IMR-90 (cell line): Measurements from ENCODE around the gene TANGO6. TPM values are rescaled to one million over a fixed set of nuclear protein-coding genes. Genes with fewer than 3 reads are reported as not detected.

Source experiments
- ATAC-seq: fragments of 200-7000 bp; cut with Tn5 transposase; 2 replicates; pipeline ENCODE4 v1.9.1; 2020; ENCODE audit warnings: low read depth, mild to moderate bottlenecking, moderate library complexity
- BruUV-seq: library from RNA; stranded (reverse); fragments of 400-500 nt; replicated peaks from 2 replicates; lab custom pipeline; 2021; lab: Mats Ljungman, UMichigan
- CTCF ChIA-PET: fragments of 300-600 bp; formaldehyde crosslinking; extraction: SDS; loops from one replicate; lab custom pipeline; 2021; ENCODE audit warnings: antibody characterized with exemption; lab: Yijun Ruan, JAX
- POLR2A ChIA-PET: fragments of 300-600 bp; sonication (Branson Sonifier 250); formaldehyde crosslinking; loops from one replicate; lab custom pipeline; 2022; ENCODE audit warnings: antibody characterized with exemption; ENCODE audit not compliant: unreplicated experiment; lab: Charles Lee
- DNase-seq: peaks from one replicate; pipeline ENCODE4 v3.0.0; 2013
- H2AFZ ChIP-seq: replicated peaks from 2 replicates; pipeline ENCODE3; 2013; ENCODE audit warnings: low read length, mild to moderate bottlenecking; ENCODE audit not compliant: poor library complexity
- H2AK5ac ChIP-seq: 2 replicates; pipeline ENCODE4 v1.6.1; 2013; ENCODE audit warnings: low read depth, low read length, inconsistent platforms
- H2AK9ac ChIP-seq: replicated peaks from 2 replicates; pipeline ENCODE3; 2013; ENCODE audit warnings: mild to moderate bottlenecking, low read depth, low read length, moderate library complexity; ENCODE audit not compliant: poor library complexity
- H2BK120ac ChIP-seq: 2 replicates; pipeline ENCODE4 v1.6.1; 2013; ENCODE audit warnings: low read depth, low read length, inconsistent platforms
- H2BK15ac ChIP-seq: 3 replicates; pipeline ENCODE4 v1.6.1; 2013; ENCODE audit warnings: low read depth, low read length, inconsistent platforms
- H2BK20ac ChIP-seq: 2 replicates; pipeline ENCODE4 v1.6.1; 2013; ENCODE audit warnings: low read depth, mild to moderate bottlenecking, inconsistent platforms, low read length, moderate library complexity
- H2BK5ac ChIP-seq: 2 replicates; pipeline ENCODE4 v1.6.1; 2013; ENCODE audit warnings: mild to moderate bottlenecking, low read depth, low read length, inconsistent platforms; ENCODE audit not compliant: poor library complexity, severe bottlenecking
- H3K14ac ChIP-seq: replicated peaks from 2 replicates; pipeline ENCODE4 v1.6.1; 2013; ENCODE audit warnings: low read depth, low read length, inconsistent platforms
- H3K18ac ChIP-seq: 2 replicates; pipeline ENCODE4 v1.6.1; 2013; ENCODE audit warnings: low read depth, low read length, control low read depth
- H3K23ac ChIP-seq: 2 replicates; pipeline ENCODE4 v1.6.1; 2013; ENCODE audit warnings: low read depth, low read length, inconsistent platforms
- H3K27ac ChIP-seq: 2 replicates; pipeline ENCODE4 v1.5.1; 2013; ENCODE audit warnings: mild to moderate bottlenecking, control low read depth, low read length; ENCODE audit not compliant: insufficient read depth
- H3K27me3 ChIP-seq: 2 replicates; pipeline ENCODE4 v1.6.1; 2013; ENCODE audit warnings: low read length; ENCODE audit not compliant: control insufficient read depth, insufficient read depth
- H3K36me3 ChIP-seq: 2 replicates; pipeline ENCODE4 v1.6.1; 2013; ENCODE audit warnings: low read length, mixed read lengths; ENCODE audit not compliant: control insufficient read depth, insufficient read depth
- H3K4ac ChIP-seq: 2 replicates; pipeline ENCODE4 v1.6.1; 2013; ENCODE audit warnings: low read depth, low read length, inconsistent platforms
- H3K4me1 ChIP-seq: 2 replicates; pipeline ENCODE4 v1.6.1; 2013; ENCODE audit warnings: low read length, mixed read lengths; ENCODE audit not compliant: control insufficient read depth, insufficient read depth
- H3K4me2 ChIP-seq: 2 replicates; pipeline ENCODE4 v1.6.1; 2013; ENCODE audit warnings: low read depth, mild to moderate bottlenecking, control low read depth, low read length, moderate library complexity
- H3K4me3 ChIP-seq: 2 replicates; pipeline ENCODE4 v1.5.1; 2013; ENCODE audit warnings: low read depth, mild to moderate bottlenecking, control low read depth, low read length, moderate library complexity; ENCODE audit not compliant: insufficient read depth
- H3K56ac ChIP-seq: 2 replicates; pipeline ENCODE4 v1.6.1; 2013; ENCODE audit warnings: low read length, inconsistent platforms; ENCODE audit not compliant: insufficient read depth; ENCODE audit errors: extremely low read depth
- H3K79me1 ChIP-seq, 2 experiments: 2 replicates each; pipeline ENCODE4 v1.6.1; 2013; ENCODE audit warnings: low read length in 2 of 2, inconsistent platforms in 1 of 2, low read depth in 1 of 2
- H3K9ac ChIP-seq: 2 replicates; pipeline ENCODE4 v1.6.1; 2013; ENCODE audit warnings: low read depth, low read length, control low read depth
- H3K9me1 ChIP-seq: 2 replicates; pipeline ENCODE4 v1.6.1; 2013; ENCODE audit warnings: low read length, inconsistent platforms; ENCODE audit not compliant: insufficient read depth
- H3K9me3 ChIP-seq: 2 replicates; pipeline ENCODE4 v1.6.1; 2013; ENCODE audit warnings: low read length; ENCODE audit not compliant: control insufficient read depth, insufficient read depth
- H4K20me1 ChIP-seq: 2 replicates; pipeline ENCODE4 v1.6.1; 2013; ENCODE audit warnings: low read length, inconsistent platforms; ENCODE audit not compliant: insufficient read depth
- H4K5ac ChIP-seq: 2 replicates; pipeline ENCODE4 v1.6.1; 2013; ENCODE audit warnings: mild to moderate bottlenecking, low read depth, low read length, control low read depth
- H4K8ac ChIP-seq, 2 experiments: 2 replicates each; pipeline ENCODE4 v1.6.1; 2013; ENCODE audit warnings: low read depth in 2 of 2, low read length in 2 of 2, control low read depth in 1 of 2, inconsistent platforms in 1 of 2
- H4K91ac ChIP-seq: 2 replicates; pipeline ENCODE4 v1.6.1; 2013; ENCODE audit warnings: low read depth, low read length, inconsistent platforms; ENCODE audit not compliant: insufficient read depth
- BHLHE40 ChIP-seq: fragments of 150-350 bp; IDR thresholded peaks from 2 replicates; pipeline ENCODE4 v1.6.1; 2016; ENCODE audit warnings: mild to moderate bottlenecking, low read depth, low read length
- CEBPB ChIP-seq: IDR thresholded peaks from 2 replicates; pipeline ENCODE4 v1.6.1; 2012; ENCODE audit warnings: low read depth, low read length, improper control_type of control experiment
- MAFK ChIP-seq: IDR thresholded peaks from 2 replicates; pipeline ENCODE4 v1.6.1; 2012; ENCODE audit warnings: low read depth, low read length, improper control_type of control experiment
- MAZ ChIP-seq: IDR thresholded peaks from 2 replicates; pipeline ENCODE4 v1.6.1; 2012; ENCODE audit warnings: low read depth, mild to moderate bottlenecking, low read length, improper control_type of control experiment, moderate library complexity, borderline replicate concordance
- MXI1 ChIP-seq: IDR thresholded peaks from 2 replicates; pipeline ENCODE4 v1.6.1; 2012; ENCODE audit warnings: low read depth, mild to moderate bottlenecking, low read length, moderate library complexity, borderline replicate concordance
- RAD21 ChIP-seq: IDR thresholded peaks from 2 replicates; pipeline ENCODE4 v1.6.1; 2012; ENCODE audit warnings: low read length, improper control_type of control experiment
- RCOR1 ChIP-seq: IDR thresholded peaks from 2 replicates; pipeline ENCODE4 v1.6.1; 2012; ENCODE audit warnings: mild to moderate bottlenecking, low read length, improper control_type of control experiment; ENCODE audit not compliant: insufficient replicate concordance
- WGBS, 2 experiments: methylation state at CpG; one replicate each; pipeline versions ENCODE4 v1.1.5 to v1.1.7; 2013; ENCODE audit warnings: missing lambda C conversion rate in 2 of 2; ENCODE audit not compliant: insufficient read length in 1 of 2; ENCODE audit errors: extremely low coverage in 2 of 2; 5-methylcytosine and 5-hydroxymethylcytosine counted together
- dilution Hi-C: fragments of 300-500 bp; cut with HindIII; formaldehyde crosslinking; loops from one replicate; pipeline ENCODE4 v1.14.3; 2018; ENCODE audit warnings: low sequenced_read_pairs; ENCODE audit not compliant: unreplicated experiment
- in situ Hi-C: fragments of 300-500 bp; cut with MboI; formaldehyde crosslinking; loops from 3 replicates; pipeline ENCODE4 v1.14.3; 2019; ENCODE audit warnings: low sequenced_read_pairs, inconsistent platforms, mixed read lengths
- intact Hi-C: fragments of 100-400 bp; cut with micrococcal nuclease; formaldehyde crosslinking; loops from 2 replicates; pipeline ENCODE4 v1.10.0; 2022
- polyA plus RNA-seq, 3 experiments: library from polyadenylated mRNA; depleted of rRNA; stranded (reverse); fragments of >200 nt; gene quantifications; 2 replicates each; pipeline ENCODE4 v1.2.3, GENCODE V29; 2012; ENCODE audit warnings: low replicate concordance in 1 of 3
- total RNA-seq: library from RNA; depleted of rRNA; stranded (reverse); fragments of >200 nt; gene quantifications from 2 replicates; pipeline ENCODE4 v1.2.3, GENCODE V29; 2012
- TF ChIP-seq, protein P1 (sequence below): conservative IDR thresholded peaks from 2 replicates; pipeline ENCODE4 v1.5.1; 2012; ENCODE audit warnings: mild to moderate bottlenecking, low read depth, low read length, improper control_type of control experiment

Gene TANGO6
- total and polyA plus RNA-seq, 2 of the 4 experiments (the other 2 are of a cell fraction): 6.7 to 22.4 TPM

GRCh38 chr16:68806981-68807380, 36.4 kb upstream of the TANGO6 start:
- ATAC-seq: no peak
- Histone ChIP-seq H3K9ac (no peak overlapping the region), H2BK5ac (no peak overlapping the region), H3K23ac (no peak overlapping the region), H3K14ac (no peak overlapping the region), H4K8ac (no peak overlapping the region), H4K5ac (no peak overlapping the region), H2BK20ac (no peak overlapping the region), H3K36me3 (no peaks in the 10 kb centered on the region), H3K4me2 (no peak overlapping the region), H3K4me3 (no peak overlapping the region), H4K20me1 (no peaks in the 10 kb centered on the region), H3K79me1 (no peaks in the 10 kb centered on the region), H2BK120ac (no peak overlapping the region), H3K4me1 (no peaks in the 10 kb centered on the region), H2AFZ (no peak overlapping the region), H4K91ac (no peak overlapping the region), H3K4ac (no peak overlapping the region), H2BK15ac (no peak overlapping the region), H3K27ac (no peak overlapping the region), H3K9me1 (no peaks in the 10 kb centered on the region), H3K9me3 (no peaks in the 10 kb centered on the region), H3K18ac (no peak overlapping the region), H2AK5ac (no peak overlapping the region), H3K27me3 (peaks cover 9% of the 10 kb centered on the region), H3K56ac (no peak overlapping the region), H2AK9ac (no peak overlapping the region)
- ChIA-PET CTCF (no interaction called here), POLR2A (no interaction called here)
- intact Hi-C loops: no loop called here
- in situ Hi-C loops: no loop called here
- dilution Hi-C loops: no loop called here
- no TSS peak for BruUV-seq
- WGBS, 2 experiments: no CpG with 5 or more reads among the region's 1 CpG
- no peak for DNase-seq
- TF ChIP-seq MAFK: no peak
- TF ChIP-seq MAZ: no peak
- TF ChIP-seq, protein P1, sequence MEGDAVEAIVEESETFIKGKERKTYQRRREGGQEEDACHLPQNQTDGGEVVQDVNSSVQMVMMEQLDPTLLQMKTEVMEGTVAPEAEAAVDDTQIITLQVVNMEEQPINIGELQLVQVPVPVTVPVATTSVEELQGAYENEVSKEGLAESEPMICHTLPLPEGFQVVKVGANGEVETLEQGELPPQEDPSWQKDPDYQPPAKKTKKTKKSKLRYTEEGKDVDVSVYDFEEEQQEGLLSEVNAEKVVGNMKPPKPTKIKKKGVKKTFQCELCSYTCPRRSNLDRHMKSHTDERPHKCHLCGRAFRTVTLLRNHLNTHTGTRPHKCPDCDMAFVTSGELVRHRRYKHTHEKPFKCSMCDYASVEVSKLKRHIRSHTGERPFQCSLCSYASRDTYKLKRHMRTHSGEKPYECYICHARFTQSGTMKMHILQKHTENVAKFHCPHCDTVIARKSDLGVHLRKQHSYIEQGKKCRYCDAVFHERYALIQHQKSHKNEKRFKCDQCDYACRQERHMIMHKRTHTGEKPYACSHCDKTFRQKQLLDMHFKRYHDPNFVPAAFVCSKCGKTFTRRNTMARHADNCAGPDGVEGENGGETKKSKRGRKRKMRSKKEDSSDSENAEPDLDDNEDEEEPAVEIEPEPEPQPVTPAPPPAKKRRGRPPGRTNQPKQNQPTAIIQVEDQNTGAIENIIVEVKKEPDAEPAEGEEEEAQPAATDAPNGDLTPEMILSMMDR: no peak
- no peak for TF ChIP-seq RCOR1
- TF ChIP-seq RAD21: no peak
- TF ChIP-seq MXI1: no peak
- TF ChIP-seq BHLHE40: no peak
- TF ChIP-seq CEBPB: no peak
